GM12878 (cell line): ENCODE results near the gene ZDHHC5.

ENCODE experiments used
- PRDM15 ChIP-seq: fragments of 450-650 bp; formaldehyde crosslinking; IDR thresholded peaks from 2 replicates; pipeline ENCODE4 v1.4.0; 2020; ENCODE audit warnings: mild to moderate bottlenecking, moderate library complexity
- TCF12 ChIP-seq: IDR thresholded peaks from 2 replicates; pipeline ENCODE4 v1.6.1; 2011; ENCODE audit warnings: low read depth, mild to moderate bottlenecking, low read length

GRCh38 chr11:57727185-57727584, 59.3 kb downstream of the ZDHHC5 start:
- no peak for TF ChIP-seq PRDM15 (CRISPR knock-in tag)
- TF ChIP-seq TCF12: no peak
